Osteoblast (primary cell): ENCODE measurements around the gene BRSK2. TPM values are rescaled to one million over a fixed set of nuclear protein-coding genes. Genes with fewer than 3 reads are reported as not detected.

Experiments used
- DNase-seq: peaks from one replicate; pipeline ENCODE4 v3.0.0; 2011; ENCODE audit warnings: low spot score, mixed read lengths; ENCODE audit not compliant: insufficient read length; ENCODE audit errors: missing footprints
- H2AFZ ChIP-seq: 2 replicates; pipeline ENCODE4 v1.6.0; 2011; ENCODE audit warnings: mild to moderate bottlenecking, low read length
- H3K27ac ChIP-seq: 2 replicates; pipeline ENCODE4 v1.5.1; 2011; ENCODE audit warnings: mild to moderate bottlenecking, low read depth, low read length, moderate library complexity
- H3K27me3 ChIP-seq: 2 replicates; pipeline ENCODE4 v1.6.0; 2012; ENCODE audit warnings: mild to moderate bottlenecking, control low read depth, inconsistent platforms, low read length, moderate library complexity; ENCODE audit not compliant: insufficient read depth
- H3K36me3 ChIP-seq: 2 replicates; pipeline ENCODE4 v1.5.1; 2011; ENCODE audit warnings: mild to moderate bottlenecking, low read length, control low read depth, moderate library complexity; ENCODE audit not compliant: insufficient read depth
- H3K4me1 ChIP-seq: 2 replicates; pipeline ENCODE4 v1.5.1; 2011; ENCODE audit warnings: mild to moderate bottlenecking, low read length, control low read depth, moderate library complexity; ENCODE audit not compliant: insufficient read depth
- H3K4me2 ChIP-seq: 2 replicates; pipeline ENCODE4 v1.6.0; 2011; ENCODE audit warnings: mild to moderate bottlenecking, low read length; ENCODE audit not compliant: insufficient read depth
- H3K4me3 ChIP-seq: fragments of 200-600 bp; sonication (generic); 3 replicates; pipeline ENCODE4 v1.5.1; 2012; ENCODE audit warnings: mild to moderate bottlenecking, low read length, inconsistent platforms; ENCODE audit not compliant: insufficient read depth
- H3K79me2 ChIP-seq: 2 replicates; pipeline ENCODE4 v1.6.0; 2012; ENCODE audit warnings: mild to moderate bottlenecking, low read length, control low read depth, inconsistent platforms; ENCODE audit not compliant: insufficient read depth
- H3K9me3 ChIP-seq: 2 replicates; pipeline ENCODE4 v1.5.1; 2011; ENCODE audit warnings: low read depth, low read length, control low read depth
- H4K20me1 ChIP-seq: 2 replicates; pipeline ENCODE4 v1.6.0; 2012; ENCODE audit warnings: mild to moderate bottlenecking, low read length, control low read depth; ENCODE audit not compliant: insufficient read depth
- total RNA-seq: library from RNA; depleted of rRNA; stranded (reverse); fragments of >200 nt; gene quantifications from 2 replicates; pipeline ENCODE4 v1.2.3, GENCODE V29; 2012
- TF ChIP-seq, protein P1 (sequence below): IDR thresholded peaks from 2 replicates; pipeline ENCODE4 v1.5.1; 2011; ENCODE audit warnings: mild to moderate bottlenecking, low read depth, low read length, moderate library complexity; ENCODE audit errors: extremely low read depth

BRSK2 gene
- total RNA-seq, 1 donor = 0.36 TPM

DNA sequence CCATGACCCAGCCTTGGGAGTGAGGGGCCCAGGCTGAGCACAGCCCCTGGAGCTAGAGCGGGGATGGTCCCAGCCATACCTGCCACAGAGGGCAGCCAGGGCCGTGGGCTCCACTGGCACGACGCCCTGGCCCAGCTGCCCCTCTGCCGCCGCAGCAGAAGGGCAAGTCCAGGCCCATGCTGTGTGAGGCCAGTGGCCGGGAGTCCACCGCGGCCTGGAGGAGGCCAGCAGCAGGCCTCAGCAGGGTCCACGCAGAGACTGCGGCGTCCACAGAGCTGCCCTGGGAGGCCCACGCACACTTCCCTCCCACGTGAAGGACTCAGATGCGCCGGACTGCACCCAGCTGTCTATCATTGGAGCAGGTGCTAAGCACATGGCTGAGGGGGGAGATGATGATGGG, 73.3 kb downstream of the BRSK2 start:
- H3K4me2 ChIP-seq = no peak overlapping the region
- TF ChIP-seq, protein P1, sequence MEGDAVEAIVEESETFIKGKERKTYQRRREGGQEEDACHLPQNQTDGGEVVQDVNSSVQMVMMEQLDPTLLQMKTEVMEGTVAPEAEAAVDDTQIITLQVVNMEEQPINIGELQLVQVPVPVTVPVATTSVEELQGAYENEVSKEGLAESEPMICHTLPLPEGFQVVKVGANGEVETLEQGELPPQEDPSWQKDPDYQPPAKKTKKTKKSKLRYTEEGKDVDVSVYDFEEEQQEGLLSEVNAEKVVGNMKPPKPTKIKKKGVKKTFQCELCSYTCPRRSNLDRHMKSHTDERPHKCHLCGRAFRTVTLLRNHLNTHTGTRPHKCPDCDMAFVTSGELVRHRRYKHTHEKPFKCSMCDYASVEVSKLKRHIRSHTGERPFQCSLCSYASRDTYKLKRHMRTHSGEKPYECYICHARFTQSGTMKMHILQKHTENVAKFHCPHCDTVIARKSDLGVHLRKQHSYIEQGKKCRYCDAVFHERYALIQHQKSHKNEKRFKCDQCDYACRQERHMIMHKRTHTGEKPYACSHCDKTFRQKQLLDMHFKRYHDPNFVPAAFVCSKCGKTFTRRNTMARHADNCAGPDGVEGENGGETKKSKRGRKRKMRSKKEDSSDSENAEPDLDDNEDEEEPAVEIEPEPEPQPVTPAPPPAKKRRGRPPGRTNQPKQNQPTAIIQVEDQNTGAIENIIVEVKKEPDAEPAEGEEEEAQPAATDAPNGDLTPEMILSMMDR = no peak
- H3K36me3 ChIP-seq = no peaks in the 10 kb centered on the region
- no peak overlapping the region for H2AFZ ChIP-seq
- H3K27me3 ChIP-seq = peaks cover 6% of the 10 kb centered on the region
- no peaks in the 10 kb centered on the region for H4K20me1 ChIP-seq
- H3K79me2 ChIP-seq = no peaks in the 10 kb centered on the region
- no peak overlapping the region for H3K27ac ChIP-seq
- H3K4me3 ChIP-seq = no peak overlapping the region
- no peaks in the 10 kb centered on the region for H3K4me1 ChIP-seq
- no peaks in the 10 kb centered on the region for H3K9me3 ChIP-seq
- no peak for DNase-seq

DNA sequence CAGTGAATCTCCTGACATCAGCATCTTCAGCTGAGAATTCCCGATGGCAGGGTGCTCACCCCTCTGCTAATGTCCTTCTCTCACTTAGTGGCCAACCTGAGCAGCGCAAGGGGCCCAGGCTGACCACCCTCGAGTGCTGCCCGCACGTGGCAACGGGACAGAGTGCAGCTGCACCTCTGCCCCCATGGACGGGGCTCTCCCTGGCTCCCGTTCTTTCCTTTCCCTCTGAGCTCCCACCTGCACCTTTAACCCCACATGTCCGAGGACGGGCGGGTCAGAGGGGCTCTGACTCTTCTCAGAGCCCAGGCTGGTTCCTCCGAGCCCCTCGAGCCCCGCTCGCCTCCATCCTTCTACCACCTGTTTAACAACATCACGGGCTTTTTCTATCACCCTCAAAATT, 77.0 kb downstream of the BRSK2 start:
- H4K20me1 ChIP-seq = no peaks in the 10 kb centered on the region
- H3K27ac ChIP-seq = no peak overlapping the region
- H3K9me3 ChIP-seq = no peaks in the 10 kb centered on the region
- H3K36me3 ChIP-seq = no peaks in the 10 kb centered on the region
- H3K79me2 ChIP-seq = no peaks in the 10 kb centered on the region
- H3K4me2 ChIP-seq = no peak overlapping the region
- no peaks in the 10 kb centered on the region for H3K4me1 ChIP-seq
- H3K27me3 ChIP-seq = no peaks in the 10 kb centered on the region
- H3K4me3 ChIP-seq = no peak overlapping the region
- no peak overlapping the region for H2AFZ ChIP-seq
- no peak for DNase-seq
- TF ChIP-seq, protein P1 = no peak

DNA sequence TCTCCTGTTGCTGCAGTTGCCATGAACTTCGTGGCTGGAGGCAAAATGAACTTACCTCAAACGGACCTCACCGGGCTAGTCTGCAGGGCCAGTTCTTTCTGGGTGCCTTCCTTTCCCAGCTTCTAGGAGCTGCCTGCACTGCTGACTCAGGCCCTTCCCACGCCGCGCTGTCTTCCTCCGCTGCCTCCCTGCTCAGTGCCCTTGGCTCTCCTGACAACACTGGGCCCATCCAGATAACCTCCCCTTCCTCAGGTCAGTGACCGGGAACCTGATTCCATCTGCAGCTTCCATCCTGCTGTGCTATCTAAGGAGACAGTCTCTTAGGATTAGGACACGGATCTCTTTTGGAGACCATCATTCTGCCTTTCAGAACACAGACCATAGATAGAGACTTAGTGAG, 77.5 kb downstream of the BRSK2 start:
- H3K36me3 ChIP-seq = no peaks in the 10 kb centered on the region
- TF ChIP-seq, protein P1 = no peak
- no peak for DNase-seq
- H3K4me2 ChIP-seq = no peak overlapping the region
- H3K4me3 ChIP-seq = no peak overlapping the region
- H3K9me3 ChIP-seq = no peaks in the 10 kb centered on the region
- no peak overlapping the region for H2AFZ ChIP-seq
- no peaks in the 10 kb centered on the region for H3K27me3 ChIP-seq
- no peaks in the 10 kb centered on the region for H3K4me1 ChIP-seq
- H3K27ac ChIP-seq = no peak overlapping the region
- no peaks in the 10 kb centered on the region for H3K79me2 ChIP-seq
- no peaks in the 10 kb centered on the region for H4K20me1 ChIP-seq

DNA sequence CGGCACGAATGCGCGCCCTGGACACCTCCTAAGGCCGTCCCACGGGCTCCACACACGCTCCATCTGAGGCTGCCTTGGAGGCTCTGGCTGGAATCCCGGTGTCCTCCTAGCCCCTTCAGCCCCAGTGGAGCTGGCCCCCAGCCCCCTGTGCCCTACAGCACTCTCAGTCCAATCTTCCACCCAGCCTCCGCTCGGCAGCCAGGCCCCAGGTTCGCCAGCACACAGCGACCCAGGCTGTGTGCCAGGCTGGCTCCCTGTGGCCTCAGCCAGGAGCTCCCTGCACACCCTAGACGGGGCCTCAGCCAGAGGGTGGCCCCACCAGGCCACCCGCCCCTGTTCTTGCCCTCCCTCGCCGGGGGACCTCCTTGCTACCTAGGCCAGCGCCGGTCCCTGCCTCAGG, 78.3 kb downstream of the BRSK2 start:
- DNase-seq = no peak
- TF ChIP-seq, protein P1 = no peak
- Histone ChIP-seq H3K4me1 (no peaks in the 10 kb centered on the region), H3K27ac (no peak overlapping the region), H4K20me1 (peaks cover under 1% of the 10 kb centered on the region), H3K4me2 (no peak overlapping the region), H3K9me3 (no peaks in the 10 kb centered on the region), H3K4me3 (no peak overlapping the region), H2AFZ (no peak overlapping the region), H3K27me3 (no peaks in the 10 kb centered on the region), H3K36me3 (no peaks in the 10 kb centered on the region), H3K79me2 (no peaks in the 10 kb centered on the region)
